ELR (cell line): ENCODE data around the gene YEATS2.
"Not testable (repeated sequence)": the region's sequence is repeated elsewhere in the genome, so short reads cannot be mapped to it uniquely, and the experiment has no call there.

Source experiments
- DNase-seq: peaks from one replicate; pipeline ENCODE4 v3.0.0-alpha.2; 2015; ENCODE audit warnings: low read depth

YEATS2 gene

GRCh38 chr3:183776451-183776850, 78.9 kb downstream of the YEATS2 start:
- DNase-seq: not testable (repeated sequence)

- DNase-seq: no peak
Measured at GRCh38 chr3:183777016-183777618, 79.5 kb downstream of the YEATS2 start.

GRCh38 chr3:183779896-183780465, 82.4 kb downstream of the YEATS2 start:
- no peak for DNase-seq

GRCh38 chr3:183781246-183781645, 83.6 kb downstream of the YEATS2 start:
- DNase-seq: no peak

GRCh38 chr3:183782576-183783276, 85.1 kb downstream of the YEATS2 start:
- DNase-seq: no peak

- DNase-seq: not testable (repeated sequence)
Measured at GRCh38 chr3:183784503-183784902, 86.9 kb downstream of the YEATS2 start.

GRCh38 chr3:183789826-183790225, 92.2 kb downstream of the YEATS2 start:
- no peak for DNase-seq

- DNase-seq: no peak
Measured at GRCh38 chr3:183790700-183791099, 93.1 kb downstream of the YEATS2 start.

GRCh38 chr3:183792976-183793375, 95.4 kb downstream of the YEATS2 start:
- DNase-seq: no peak

- DNase-seq: no peak
Measured at GRCh38 chr3:183794452-183794851, 96.9 kb downstream of the YEATS2 start.

GRCh38 chr3:183796372-183796771, 98.8 kb downstream of the YEATS2 start:
- DNase-seq: no peak

- no peak for DNase-seq
Measured at GRCh38 chr3:183797996-183798395, 100.4 kb downstream of the YEATS2 start.

- no peak for DNase-seq
Measured at GRCh38 chr3:183799461-183799860, 101.9 kb downstream of the YEATS2 start.

GRCh38 chr3:183800243-183800863, 102.8 kb downstream of the YEATS2 start:
- no peak for DNase-seq

GRCh38 chr3:183801601-183802000, 104.0 kb downstream of the YEATS2 start:
- no peak for DNase-seq

- DNase-seq: no peak
Measured at GRCh38 chr3:183802989-183803388, 105.4 kb downstream of the YEATS2 start.

- no peak for DNase-seq
Measured at GRCh38 chr3:183807209-183807728, 109.7 kb downstream of the YEATS2 start.

GRCh38 chr3:183807881-183808280, 110.3 kb downstream of the YEATS2 start:
- DNase-seq: no peak

- no peak for DNase-seq
Measured at GRCh38 chr3:183808355-183808754, 110.8 kb downstream of the YEATS2 start.

- no peak for DNase-seq
Measured at GRCh38 chr3:183809270-183809669, 111.7 kb downstream of the YEATS2 start.

GRCh38 chr3:183810643-183811594, 113.3 kb downstream of the YEATS2 start:
- no peak for DNase-seq

GRCh38 chr3:183811638-183812037, 114.0 kb downstream of the YEATS2 start:
- DNase-seq: no peak
